HG03196 (cell line): ENCODE results near the gene CACNA1D.
"Not testable (repeated sequence)": the region's sequence is repeated elsewhere in the genome, so short reads cannot be mapped to it uniquely, and the experiment has no call there.

ENCODE experiments used
- ATAC-seq: cut with Tn5 transposase; IDR thresholded peaks from one replicate; pipeline ENCODE4 v1.9.1; 2021; ENCODE audit not compliant: unreplicated experiment

Gene CACNA1D

DNA sequence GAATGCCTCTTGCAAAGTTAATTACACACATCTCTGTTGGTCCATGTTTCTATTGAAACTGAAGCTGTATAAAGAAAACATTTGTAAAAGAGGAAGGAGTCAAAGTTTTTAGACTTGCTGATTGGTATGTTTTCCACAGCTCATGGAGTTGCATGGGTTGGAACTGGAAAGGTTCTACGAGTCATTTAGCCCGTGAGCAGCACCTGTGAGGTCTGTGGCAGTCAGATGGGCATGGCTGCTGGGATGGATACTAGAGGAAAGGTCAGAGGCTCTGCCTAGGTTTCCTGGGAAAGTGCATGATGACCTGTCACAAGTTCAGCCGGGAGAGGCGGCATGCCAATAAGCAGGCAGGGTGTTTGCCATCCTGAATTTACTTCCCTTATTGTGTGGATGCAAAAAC is 155.4 kb downstream of the CACNA1D start:
- no peak for ATAC-seq

DNA sequence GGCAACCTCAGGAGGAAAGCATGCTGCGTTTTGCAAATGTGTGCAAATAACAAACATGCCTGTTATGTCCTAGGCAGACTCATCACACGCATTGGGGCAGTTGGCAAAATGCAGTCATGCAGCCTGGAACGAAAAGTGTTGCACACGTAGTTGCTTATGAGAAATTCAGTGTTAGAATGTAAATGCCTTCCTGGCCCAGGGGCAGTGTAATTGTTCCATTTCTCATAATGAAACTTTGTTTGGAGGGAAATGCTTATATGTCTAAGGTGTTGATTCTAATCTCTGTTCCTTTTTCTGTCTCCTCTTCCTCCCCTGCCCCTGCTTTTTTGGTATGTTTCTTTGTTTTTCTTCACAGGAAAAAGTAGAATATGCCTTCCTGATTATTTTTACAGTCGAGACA is 156.0 kb downstream of the CACNA1D start:
- ATAC-seq = peak; percentile 53

DNA sequence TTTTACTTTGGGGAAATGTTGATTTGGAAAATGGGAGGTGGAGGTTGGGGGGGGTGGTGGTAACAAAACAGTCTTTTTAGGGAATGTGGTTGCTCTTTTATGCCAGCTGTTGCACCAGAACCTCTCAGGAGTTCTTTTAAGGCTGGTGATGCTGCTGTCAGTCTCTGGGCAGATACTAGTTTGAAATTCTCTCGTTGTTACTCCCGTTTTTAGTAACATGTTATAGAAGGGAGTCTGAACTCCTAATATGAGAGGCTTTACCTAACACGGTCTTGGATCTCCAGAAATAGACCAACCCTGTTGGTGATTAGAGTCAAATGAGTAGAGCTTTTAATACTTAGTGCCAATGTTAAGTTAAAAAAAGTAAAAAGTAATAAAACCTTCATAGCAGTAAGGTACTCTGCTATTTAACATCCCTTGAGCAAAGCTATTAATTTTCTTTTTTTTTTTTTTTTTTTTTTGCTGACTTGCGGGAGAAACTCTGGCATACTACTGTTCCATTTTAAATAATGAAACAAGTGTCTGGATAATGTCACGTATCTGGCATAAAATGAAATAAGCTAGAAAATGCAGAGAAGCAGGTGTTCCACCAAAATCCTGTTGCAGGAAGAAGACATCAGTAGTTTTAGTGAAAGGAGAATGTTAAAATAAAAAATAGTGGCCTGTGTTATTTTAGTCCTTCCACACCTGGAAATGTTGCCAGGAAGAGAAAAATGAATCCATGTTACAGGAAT is 156.7 kb downstream of the CACNA1D start:
- ATAC-seq = no peak

DNA sequence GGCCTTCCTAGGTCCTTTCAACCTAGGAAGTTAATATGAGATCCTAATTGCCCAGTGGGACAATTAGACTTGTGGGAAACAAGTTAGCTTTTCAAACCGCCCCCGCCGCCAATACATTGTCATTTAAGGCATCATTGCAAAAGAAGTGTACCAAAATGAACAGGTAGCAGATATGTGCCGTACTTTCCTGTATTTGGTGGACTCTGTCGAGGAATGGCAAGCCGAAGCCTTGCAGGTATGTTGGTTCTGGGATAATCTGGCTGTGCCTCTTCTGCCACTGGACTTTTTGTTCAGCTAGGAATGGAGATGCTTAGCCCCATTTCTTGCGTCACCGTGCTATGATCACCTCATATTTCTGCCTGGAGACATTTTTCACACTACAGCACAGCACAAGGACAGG is 157.5 kb downstream of the CACNA1D start:
- ATAC-seq = no peak

DNA sequence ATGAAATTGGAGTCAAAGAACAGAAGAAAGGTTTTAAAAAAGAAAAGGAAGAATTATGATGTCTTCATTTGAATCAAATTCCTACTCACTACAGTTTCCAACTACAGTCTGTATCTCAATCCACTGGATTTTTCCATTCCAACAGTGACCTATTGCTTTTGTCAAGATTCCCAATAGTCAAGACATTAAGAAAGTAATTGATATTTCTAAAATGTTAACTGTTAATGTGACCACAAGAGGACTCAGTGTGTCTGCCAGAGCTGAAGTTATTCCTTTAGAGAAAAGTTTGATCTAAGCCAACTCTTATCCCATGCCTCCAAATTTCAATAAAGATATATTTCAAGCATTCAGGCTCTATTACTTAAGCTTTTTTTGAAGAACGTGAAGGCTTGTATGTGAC is 163.2 kb downstream of the CACNA1D start:
- ATAC-seq = no peak

DNA sequence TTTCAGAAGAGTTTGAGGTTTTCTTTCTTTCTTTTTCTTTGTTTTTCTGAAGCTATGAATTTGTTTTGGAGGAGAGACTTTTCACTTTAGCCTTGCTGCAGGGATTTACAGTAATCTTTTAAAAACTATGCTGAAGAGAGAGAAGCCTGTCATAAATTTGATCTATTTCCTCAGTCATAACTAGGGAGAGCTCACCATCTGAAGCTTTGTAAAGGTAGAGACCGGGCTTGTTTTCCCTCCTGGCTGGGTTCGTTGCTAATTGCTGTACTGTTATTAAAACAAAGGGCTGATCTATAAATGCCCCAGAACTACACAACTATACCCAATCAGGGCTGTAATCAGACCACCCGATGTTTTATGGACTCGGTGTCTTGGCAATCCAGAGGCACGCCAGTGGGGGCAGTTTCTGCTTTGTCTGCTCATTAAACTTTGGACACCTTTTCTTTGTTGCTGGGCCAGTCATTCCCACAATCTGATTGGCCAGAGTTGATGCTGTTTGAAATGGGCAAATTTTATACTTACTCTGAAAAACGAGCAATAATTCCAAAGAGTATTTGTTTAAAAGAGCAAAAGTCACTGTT is 164.3 kb downstream of the CACNA1D start:
- ATAC-seq = no peak

DNA sequence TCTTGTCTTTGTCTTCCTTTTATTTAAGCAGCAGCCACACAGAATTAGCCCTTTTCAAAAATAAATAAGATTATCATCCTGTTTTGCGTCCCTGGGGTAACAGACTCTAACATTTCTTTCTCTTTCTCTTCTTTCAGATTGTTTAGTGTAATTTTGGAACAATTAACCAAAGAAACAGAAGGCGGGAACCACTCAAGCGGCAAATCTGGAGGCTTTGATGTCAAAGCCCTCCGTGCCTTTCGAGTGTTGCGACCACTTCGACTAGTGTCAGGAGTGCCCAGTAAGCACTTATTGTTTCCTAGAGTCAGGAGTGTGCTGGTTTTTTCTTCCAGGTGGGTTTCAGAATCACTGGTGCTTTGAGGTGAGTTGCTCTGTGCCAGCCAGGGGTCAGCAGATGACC is 165.6 kb downstream of the CACNA1D start:
- ATAC-seq = no peak

DNA sequence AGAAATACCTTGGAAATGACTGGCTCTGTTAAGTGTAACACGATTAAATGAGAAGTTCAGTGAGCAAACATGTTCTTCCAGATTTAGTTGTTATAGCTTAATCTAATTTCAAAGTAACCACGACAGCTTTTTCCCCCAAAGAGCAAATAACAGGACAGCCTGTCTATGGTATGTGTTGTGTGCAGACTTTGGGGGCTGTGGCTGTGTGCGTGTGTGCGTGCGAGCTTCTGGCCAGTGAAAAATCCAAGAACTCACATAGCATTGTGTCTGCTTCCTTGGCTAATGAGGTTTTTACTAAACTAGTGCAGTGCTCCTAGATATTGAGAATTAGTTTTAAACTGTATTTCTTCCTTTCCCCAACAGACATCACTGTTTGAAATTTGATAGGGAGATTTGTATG is 167.1 kb downstream of the CACNA1D start:
- no peak for ATAC-seq

DNA sequence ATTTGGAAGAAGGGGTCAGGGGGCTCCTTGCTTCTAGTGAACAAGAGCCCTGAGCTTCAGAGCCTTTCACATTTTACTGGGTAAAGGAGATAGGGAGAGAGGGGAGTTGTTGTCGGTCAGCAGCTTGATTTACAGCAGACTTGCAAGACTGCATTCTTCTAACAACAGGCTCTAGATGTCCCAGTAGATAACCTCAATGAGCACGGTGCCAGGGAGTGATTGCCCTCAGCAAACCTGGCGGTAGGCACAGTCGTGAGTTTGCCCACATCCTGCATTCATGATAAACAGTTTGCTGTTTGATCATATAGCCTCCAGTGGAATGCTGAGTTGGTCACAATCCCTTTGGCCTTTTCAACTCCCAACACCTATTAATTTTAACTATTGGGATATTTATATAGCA is 170.4 kb downstream of the CACNA1D start:
- not testable (repeated sequence) for ATAC-seq

DNA sequence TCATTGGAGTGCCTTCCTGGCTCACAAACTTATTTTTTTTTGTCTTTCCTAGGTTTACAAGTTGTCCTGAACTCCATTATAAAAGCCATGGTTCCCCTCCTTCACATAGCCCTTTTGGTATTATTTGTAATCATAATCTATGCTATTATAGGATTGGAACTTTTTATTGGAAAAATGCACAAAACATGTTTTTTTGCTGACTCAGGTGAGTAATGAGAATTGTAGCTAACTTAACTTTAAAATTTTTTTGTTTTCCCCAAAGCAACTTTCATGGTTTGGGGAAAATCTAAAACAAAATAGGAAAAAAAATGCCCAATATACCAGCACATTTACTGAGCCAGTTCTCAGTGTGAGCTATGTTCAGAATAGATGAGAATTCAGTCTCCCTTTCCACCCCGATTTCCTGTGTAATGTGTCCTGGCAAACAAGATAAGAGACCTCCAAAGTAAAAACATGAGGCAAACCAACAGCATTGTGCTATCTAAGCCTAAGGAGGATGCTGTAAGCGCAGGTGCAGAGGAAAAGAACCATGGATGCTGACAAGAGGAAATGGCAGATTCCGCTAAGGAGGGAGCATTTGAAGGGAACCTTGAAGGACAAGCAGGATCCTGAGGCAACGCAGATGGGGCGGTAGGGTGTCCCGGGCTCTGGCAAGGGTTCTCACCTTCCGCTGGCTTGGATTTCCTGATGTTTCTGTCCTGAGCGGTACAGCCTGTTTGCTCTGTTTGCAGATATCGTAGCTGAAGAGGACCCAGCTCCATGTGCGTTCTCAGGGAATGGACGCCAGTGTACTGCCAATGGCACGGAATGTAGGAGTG is 171.4 kb downstream of the CACNA1D start:
- no peak for ATAC-seq

DNA sequence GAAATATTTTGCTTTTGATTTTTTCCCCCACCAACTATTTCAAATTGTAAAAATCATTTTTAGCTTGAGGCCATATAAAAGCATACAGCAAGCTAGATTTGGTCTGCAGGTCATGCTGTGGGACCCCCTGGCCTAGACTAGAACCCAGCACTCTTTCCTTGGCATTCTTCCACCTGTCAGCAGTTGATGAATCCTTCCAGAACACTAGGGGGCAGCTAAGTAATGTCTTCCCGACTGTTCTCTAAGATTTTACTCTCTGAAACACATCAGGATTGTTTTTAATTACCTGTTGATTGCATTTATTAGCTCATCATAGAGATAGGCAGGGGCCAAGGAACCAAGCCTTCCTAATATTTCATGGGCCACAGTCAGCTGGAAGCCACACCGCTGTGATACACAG is 174.5 kb downstream of the CACNA1D start:
- ATAC-seq = no peak

DNA sequence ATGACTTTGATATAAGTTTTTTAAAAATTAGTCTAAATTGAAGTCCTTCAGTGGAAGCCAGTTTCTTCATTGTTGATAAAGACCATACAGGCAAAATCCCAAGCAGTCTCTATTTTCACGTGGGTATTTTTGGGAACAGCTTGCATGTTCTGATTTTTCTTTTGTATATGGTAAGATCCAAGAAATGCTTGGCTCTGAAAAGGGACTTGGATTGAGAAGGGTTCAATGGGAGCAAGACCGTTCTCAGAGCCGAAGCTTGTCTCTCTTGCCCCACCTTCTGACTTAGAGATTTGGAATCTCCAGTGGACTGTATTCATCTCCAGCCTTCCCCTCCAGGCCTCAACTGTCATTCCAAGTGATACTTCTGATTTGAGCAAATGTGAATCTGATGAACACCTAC is 176.3 kb downstream of the CACNA1D start:
- no peak for ATAC-seq

DNA sequence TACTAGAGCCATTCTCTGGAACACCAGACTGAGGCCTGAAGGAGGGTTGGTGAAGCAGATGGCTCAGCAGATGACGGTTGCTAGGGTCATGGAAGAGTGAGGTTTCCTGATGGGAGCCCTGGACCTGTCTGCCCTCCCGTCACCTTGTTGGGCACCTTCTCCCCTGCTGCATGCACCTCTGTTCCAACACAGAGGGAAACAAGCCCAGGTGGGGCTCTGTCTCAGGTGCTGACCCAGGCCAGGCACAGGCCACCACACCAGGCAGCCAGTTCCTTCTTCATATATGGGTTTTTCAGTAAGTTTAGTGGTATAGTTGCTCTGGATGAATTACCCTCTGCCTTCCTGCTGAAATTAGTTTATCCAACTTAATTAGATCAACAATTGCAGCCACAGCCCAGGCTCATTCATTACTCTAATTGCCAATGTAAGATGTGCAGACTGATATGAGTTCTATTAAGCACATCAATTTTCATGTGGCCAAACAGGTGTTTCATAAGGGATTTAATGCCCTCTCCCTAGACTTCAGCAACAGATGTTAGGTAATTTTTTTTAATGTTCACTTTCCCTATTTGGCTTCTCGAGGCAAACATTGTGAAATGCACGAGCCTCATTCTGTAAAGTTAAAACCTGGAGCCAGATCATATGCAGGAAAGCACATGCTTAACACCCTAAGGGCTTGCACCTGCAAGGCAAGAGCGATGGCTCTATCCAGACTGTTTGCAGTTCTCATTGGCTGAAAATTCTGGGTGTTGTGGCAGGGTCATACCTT is 177.0 kb downstream of the CACNA1D start:
- ATAC-seq = no peak

DNA sequence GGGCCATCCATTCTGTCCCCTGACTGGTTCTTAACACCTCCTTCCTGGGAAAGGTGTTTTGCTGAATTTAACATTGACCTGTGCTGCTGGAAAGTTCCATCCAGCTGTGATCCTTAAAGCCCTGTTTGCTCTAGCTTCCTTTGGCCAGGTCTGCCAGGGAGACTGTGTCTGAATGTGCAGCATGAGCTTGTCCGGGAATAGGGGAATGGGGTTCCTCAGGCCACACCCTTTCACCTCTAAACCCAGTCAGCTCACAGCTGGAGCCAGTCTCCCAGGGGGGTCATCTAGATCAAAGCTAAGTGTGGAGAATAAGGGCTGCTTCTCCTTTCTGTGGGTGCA is 177.5 kb downstream of the CACNA1D start:
- no peak for ATAC-seq

DNA sequence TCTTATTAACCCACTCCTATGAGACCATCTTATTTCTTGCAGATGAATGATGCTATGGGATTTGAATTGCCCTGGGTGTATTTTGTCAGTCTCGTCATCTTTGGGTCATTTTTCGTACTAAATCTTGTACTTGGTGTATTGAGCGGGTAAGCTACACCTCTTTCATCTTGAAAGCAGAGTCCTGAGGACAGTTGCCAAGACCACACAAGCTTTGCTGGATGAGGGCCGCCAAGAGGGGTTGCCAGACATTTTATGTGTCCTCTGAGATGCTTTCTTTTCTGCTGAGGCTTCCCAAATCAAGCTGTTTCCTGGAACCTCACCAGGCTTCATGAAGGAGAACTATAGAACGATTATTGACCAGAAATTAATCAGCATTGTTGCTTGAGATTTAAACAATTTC is 178.6 kb downstream of the CACNA1D start:
- ATAC-seq = no peak

DNA sequence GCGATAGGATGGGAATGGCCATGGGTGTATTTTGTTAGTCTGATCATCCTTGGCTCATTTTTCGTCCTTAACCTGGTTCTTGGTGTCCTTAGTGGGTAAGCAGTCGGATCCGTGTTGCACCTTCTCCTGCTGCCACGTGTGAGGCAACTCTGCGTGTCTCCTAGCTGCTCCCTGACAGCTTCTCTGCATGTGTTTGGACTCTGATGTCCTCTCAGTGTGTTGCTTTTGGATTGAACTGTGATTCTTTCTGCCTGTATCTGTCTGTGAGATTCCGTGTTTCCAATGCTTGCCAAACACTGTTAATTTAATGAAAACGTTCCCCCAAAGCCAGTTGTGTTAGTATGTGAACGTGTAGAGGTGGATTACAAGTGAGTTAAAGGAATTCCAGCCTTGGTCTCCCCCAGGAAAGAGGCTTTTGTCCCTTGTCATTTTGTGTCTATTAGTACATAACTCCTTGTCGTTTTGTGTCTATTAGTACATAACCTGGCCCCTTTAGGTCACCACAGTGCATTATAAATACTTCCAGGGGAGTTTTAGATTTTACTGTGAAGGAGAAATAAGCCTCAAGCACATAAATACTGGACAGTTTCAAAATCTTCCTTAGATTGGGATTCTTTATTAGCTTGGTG is 179.4 kb downstream of the CACNA1D start:
- no peak for ATAC-seq

DNA sequence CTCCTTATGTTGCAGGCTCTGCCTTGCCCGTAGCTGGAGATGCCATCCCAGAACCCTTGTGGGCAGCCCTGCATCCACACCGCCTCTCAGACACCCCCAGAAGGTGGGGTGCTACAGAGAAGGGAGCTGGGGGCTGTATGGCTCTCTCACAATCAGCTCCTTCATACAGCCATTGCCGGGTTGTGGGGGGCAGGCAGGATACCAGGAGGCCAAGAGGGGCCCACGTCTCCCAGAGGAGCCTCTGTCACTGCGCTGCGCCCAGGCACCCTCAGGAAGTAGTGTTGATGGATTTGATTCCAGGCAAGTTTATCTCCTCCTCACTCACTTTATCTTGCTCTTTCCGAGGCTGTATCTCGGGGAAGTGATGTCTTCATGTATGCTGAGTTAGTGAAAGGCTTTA is 180.2 kb downstream of the CACNA1D start:
- ATAC-seq = no peak

DNA sequence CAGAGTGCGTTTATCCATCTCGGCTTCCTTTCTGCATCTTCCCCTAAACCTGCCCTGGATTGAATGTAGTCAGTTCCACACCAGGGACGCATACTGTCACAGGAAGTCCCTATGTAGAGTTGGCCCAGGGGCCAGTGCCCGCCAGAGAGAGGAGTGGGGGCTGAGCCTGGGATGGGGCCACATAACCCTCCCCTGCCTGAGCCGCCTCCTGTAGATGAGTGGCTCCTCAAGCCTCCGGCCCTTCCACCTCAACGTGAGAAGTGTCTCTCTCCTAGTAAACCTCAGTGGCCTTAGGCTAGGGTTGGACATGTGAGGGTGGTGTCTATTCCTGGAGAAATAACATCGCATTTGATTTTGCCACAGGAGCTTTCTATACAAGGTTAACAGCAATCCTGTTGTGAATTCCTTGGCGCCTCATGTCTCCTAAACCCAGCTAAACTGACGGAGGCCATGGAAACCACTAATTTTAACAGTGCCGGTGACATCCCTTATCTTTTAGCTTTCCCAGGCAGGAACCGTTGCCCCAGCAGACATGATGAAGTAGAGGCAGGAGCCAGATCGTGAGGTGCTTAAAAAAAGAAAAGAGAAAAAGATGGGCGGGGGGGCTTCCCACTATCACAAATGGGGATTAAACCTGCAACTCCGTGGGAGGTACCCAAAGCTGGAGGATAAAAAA is 180.7 kb downstream of the CACNA1D start:
- no peak for ATAC-seq

DNA sequence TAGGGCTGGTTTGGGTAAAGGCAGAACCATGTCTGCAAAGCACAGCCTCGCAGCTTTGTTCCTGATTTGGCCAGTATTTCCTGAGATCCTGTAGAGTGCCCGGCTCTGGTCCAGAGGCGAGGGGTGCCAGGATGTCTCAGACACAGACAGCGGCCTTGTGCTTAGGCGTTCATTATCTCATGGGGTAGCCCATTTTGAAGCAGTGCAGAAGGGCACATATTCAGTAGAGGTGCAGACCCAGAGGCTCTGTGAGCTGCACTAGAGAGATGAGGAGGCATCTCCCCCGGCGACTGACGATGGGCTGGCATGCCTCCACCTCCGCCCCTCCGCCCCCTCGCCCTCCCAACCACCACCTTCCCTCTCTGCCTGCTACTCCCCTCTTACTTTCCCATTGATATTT is 181.5 kb downstream of the CACNA1D start:
- no peak for ATAC-seq

DNA sequence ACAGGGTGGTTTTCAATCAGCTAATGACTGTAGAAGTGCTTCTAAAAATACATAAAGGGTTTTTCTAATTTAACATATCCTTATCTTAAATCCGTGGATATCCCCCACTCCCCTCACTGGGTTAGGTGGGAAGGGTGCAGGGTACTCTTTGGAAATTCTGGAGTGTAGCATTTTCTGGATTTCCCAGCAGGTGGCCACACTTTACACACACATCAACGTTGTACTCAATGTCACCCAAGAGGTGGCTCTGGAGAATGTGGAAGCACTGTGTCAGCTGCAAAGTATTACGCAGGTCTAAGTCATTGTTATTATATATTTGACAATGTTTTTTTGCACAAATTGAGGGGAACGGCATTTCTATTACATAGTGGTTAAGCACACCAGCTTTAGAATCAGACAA is 183.0 kb downstream of the CACNA1D start:
- no peak for ATAC-seq

DNA sequence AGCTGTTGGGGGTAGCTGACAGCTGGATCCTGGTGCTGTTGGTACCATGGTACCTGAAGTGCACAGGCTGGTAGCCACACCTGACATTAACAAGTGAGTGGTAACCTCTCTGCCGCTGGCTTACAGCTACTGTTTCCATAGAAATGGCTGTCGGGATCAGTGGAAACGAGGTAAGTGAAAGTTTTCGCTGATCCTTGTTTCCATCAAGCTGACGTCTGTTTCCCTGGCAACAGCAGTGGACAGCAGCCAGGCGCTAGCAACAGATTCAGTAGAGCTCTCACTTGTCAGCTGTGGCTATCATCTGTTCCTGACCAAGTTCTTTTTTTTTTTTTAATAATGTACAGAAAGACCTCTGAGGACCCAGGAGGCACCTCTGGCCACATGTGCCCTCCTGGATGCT is 185.6 kb downstream of the CACNA1D start:
- ATAC-seq = no peak
